DMS53 treated with DMSO at 0.1 percent for 48 hours (cell line): ENCODE measurements around the gene SPHK2.
"Not testable (repeated sequence)": the region's sequence is repeated elsewhere in the genome, so short reads cannot be mapped to it uniquely, and the experiment has no call there.

Source experiments
- DNase-seq: peaks from one replicate; lab custom pipeline; 2025; ENCODE audit not compliant: unreplicated experiment; lab: John Stamatoyannopoulos, UW

SPHK2 gene

GRCh38 chr19:48624067-48624594, 4.8 kb downstream of the SPHK2 start:
- peak; percentile 96 for DNase-seq

GRCh38 chr19:48624791-48625723, 5.8 kb downstream of the SPHK2 start:
- DNase-seq, result no peak

GRCh38 chr19:48625891-48626327, 6.6 kb downstream of the SPHK2 start:
- DNase-seq, result no peak

GRCh38 chr19:48627201-48627864, 8.0 kb downstream of the SPHK2 start:
- DNase-seq, result no peak

GRCh38 chr19:48627865-48628314, 8.6 kb downstream of the SPHK2 start:
- no peak for DNase-seq

- no peak for DNase-seq
These were observed 9.4 kb downstream of the SPHK2 start for GRCh38 chr19:48628486-48629296.

GRCh38 chr19:48629297-48629598, 9.9 kb downstream of the SPHK2 start:
- DNase-seq, result no peak

GRCh38 chr19:48629599-48630295, 10.4 kb downstream of the SPHK2 start:
- peak; percentile 92 for DNase-seq

- DNase-seq, result peak; percentile 67
These were observed 11.2 kb downstream of the SPHK2 start for GRCh38 chr19:48630296-48631063.

- DNase-seq, result no peak
These were observed 11.9 kb downstream of the SPHK2 start for GRCh38 chr19:48631225-48631624.

- DNase-seq, result not testable (repeated sequence)
These were observed 13.0 kb downstream of the SPHK2 start for GRCh38 chr19:48632286-48632685.

- DNase-seq, result no peak
These were observed 13.4 kb downstream of the SPHK2 start for GRCh38 chr19:48632692-48633147.

- DNase-seq, result no peak
These were observed 14.1 kb downstream of the SPHK2 start for GRCh38 chr19:48633148-48634035.

GRCh38 chr19:48634036-48634342, 14.7 kb downstream of the SPHK2 start:
- DNase-seq, result no peak

- peak; percentile 90 for DNase-seq
These were observed 15.3 kb downstream of the SPHK2 start for GRCh38 chr19:48634424-48635262.

GRCh38 chr19:48635263-48635965, 16.1 kb downstream of the SPHK2 start:
- peak; percentile 45 for DNase-seq
